Liver (tissue), 9 donors: ENCODE measurements around the gene HEBP2. TPM values are rescaled to one million over a fixed set of nuclear protein-coding genes. Genes with fewer than 3 reads are reported as not detected.

Experiments
- DNase-seq: peaks from one replicate; pipeline ENCODE4 v3.0.0-alpha.2; 2017; ENCODE audit warnings: low spot score
- H3K27ac ChIP-seq, 2 donors: one replicate each; pipeline ENCODE4 v1.7.0; 2013; ENCODE audit warnings: inconsistent platforms in 2 of 2, low read length in 2 of 2, control low read depth in 1 of 2, low read depth in 1 of 2, mild to moderate bottlenecking in 1 of 2
- H3K27me3 ChIP-seq, 4 donors: one replicate each; pipeline versions ENCODE4 v1.6.1 to v1.7.0; 2013; ENCODE audit warnings: low read length in 3 of 4, inconsistent platforms in 1 of 4, mild to moderate bottlenecking in 1 of 4, moderate library complexity in 1 of 4; ENCODE audit not compliant: control insufficient read depth in 4 of 4, insufficient read depth in 4 of 4
- H3K36me3 ChIP-seq, 4 donors: one replicate each; pipeline versions ENCODE4 v1.6.1 to v1.7.0; 2013; ENCODE audit warnings: low read length in 3 of 4, mild to moderate bottlenecking in 3 of 4, low read depth in 1 of 4, moderate library complexity in 1 of 4; ENCODE audit not compliant: control insufficient read depth in 4 of 4, insufficient read depth in 3 of 4
- H3K4me1 ChIP-seq, 4 donors: one replicate each; pipeline versions ENCODE4 v1.6.1 to v1.7.0; 2013; ENCODE audit warnings: low read length in 3 of 4, mild to moderate bottlenecking in 3 of 4, moderate library complexity in 1 of 4; ENCODE audit not compliant: control insufficient read depth in 4 of 4, insufficient read depth in 4 of 4
- H3K4me3 ChIP-seq, 3 donors: one replicate each; pipeline versions ENCODE4 v1.6.1 to v1.7.0; 2013; ENCODE audit warnings: low read length in 3 of 3, control low read depth in 1 of 3, low read depth in 1 of 3, mild to moderate bottlenecking in 1 of 3
- H3K9ac ChIP-seq, 2 donors: one replicate each; pipeline ENCODE4 v1.7.0; 2013; ENCODE audit warnings: low read length in 2 of 2, mild to moderate bottlenecking in 2 of 2, moderate library complexity in 2 of 2, control low read depth in 1 of 2, low read depth in 1 of 2
- H3K9me3 ChIP-seq, 4 donors: one replicate each; pipeline versions ENCODE4 v1.6.1 to v1.7.0; 2013; ENCODE audit warnings: low read length in 3 of 4; ENCODE audit not compliant: control insufficient read depth in 4 of 4
- EGR1 ChIP-seq, 2 donors: IDR thresholded peaks; 2 replicates each; pipeline ENCODE4 v1.6.1; 2016 to 2018; ENCODE audit warnings: antibody characterized with exemption in 2 of 2, low read depth in 2 of 2
- FOXA1 ChIP-seq: IDR thresholded peaks from 2 replicates; pipeline ENCODE4 v1.6.1; 2016; ENCODE audit warnings: antibody characterized with exemption
- FOXA2 ChIP-seq: IDR thresholded peaks from 2 replicates; pipeline ENCODE4 v1.6.1; 2016; ENCODE audit warnings: antibody characterized with exemption
- GABPA ChIP-seq, 2 donors: IDR thresholded peaks in 1 of 2; conservative IDR thresholded peaks in 1 of 2; 2 replicates each; pipeline ENCODE4 v1.6.1; 2016; ENCODE audit warnings: antibody characterized with exemption in 2 of 2, mild to moderate bottlenecking in 1 of 2, moderate library complexity in 1 of 2
- HNF4G ChIP-seq: IDR thresholded peaks from 2 replicates; pipeline ENCODE4 v1.6.1; 2016; ENCODE audit warnings: antibody characterized with exemption
- JUND ChIP-seq, 2 donors: IDR thresholded peaks; 2 replicates each; pipeline ENCODE4 v1.6.1; 2016; ENCODE audit warnings: antibody characterized with exemption in 2 of 2
- NR2F2 ChIP-seq: IDR thresholded peaks from 2 replicates; pipeline ENCODE4 v1.6.1; 2016; ENCODE audit warnings: antibody characterized with exemption
- RAD21 ChIP-seq, 2 donors: IDR thresholded peaks; 2 replicates each; pipeline ENCODE4 v1.6.1; 2016; ENCODE audit warnings: antibody characterized with exemption in 2 of 2, mild to moderate bottlenecking in 2 of 2
- REST ChIP-seq: IDR thresholded peaks from 2 replicates; pipeline ENCODE4 v1.6.1; 2016; ENCODE audit warnings: antibody characterized with exemption, mild to moderate bottlenecking
- RXRA ChIP-seq, 2 donors: IDR thresholded peaks; 2 replicates each; pipeline ENCODE4 v1.6.1; 2017 to 2018; ENCODE audit warnings: antibody characterized with exemption in 2 of 2, mild to moderate bottlenecking in 1 of 2
- SP1 ChIP-seq: IDR thresholded peaks from 2 replicates; pipeline ENCODE4 v1.6.1; 2018; ENCODE audit warnings: antibody characterized with exemption, mild to moderate bottlenecking
- TAF1 ChIP-seq: conservative IDR thresholded peaks from 2 replicates; pipeline ENCODE4 v1.6.1; 2016; ENCODE audit warnings: antibody characterized with exemption, mild to moderate bottlenecking
- YY1 ChIP-seq: IDR thresholded peaks from 2 replicates; pipeline ENCODE4 v1.6.1; 2016; ENCODE audit warnings: antibody characterized with exemption, mild to moderate bottlenecking
- ZBTB33 ChIP-seq: IDR thresholded peaks from 2 replicates; pipeline ENCODE4 v1.6.1; 2016; ENCODE audit warnings: antibody characterized with exemption
- WGBS: extraction: QIAGEN DNeasy Blood & Tissue Kit; methylation state at CpG from one replicate; pipeline ENCODE4 v1.1.7; 2013; 5-methylcytosine and 5-hydroxymethylcytosine counted together
- polyA plus RNA-seq, 2 donors: library from polyadenylated mRNA; stranded (reverse) in 1 of 2; unstranded in 1 of 2; fragments of 200-250 nt in 1 of 2; fragments of >200 nt in 1 of 2; fragmentation: Nextera tagmentation in 1 of 2; extraction: Ambion mirVana in 1 of 2; gene quantifications; one replicate each; pipeline versions ENCODE4 v1.2.1 to v1.2.3, GENCODE V29; 2013 to 2015
- total RNA-seq, 2 donors: library from RNA; depleted of rRNA; stranded (reverse); fragments of >200 nt; gene quantifications; one replicate each; pipeline ENCODE4 v1.2.3, GENCODE V29; 2014
- TF ChIP-seq, protein P1 (sequence below): IDR thresholded peaks from 2 replicates; pipeline ENCODE4 v1.6.1; 2016; ENCODE audit warnings: antibody characterized with exemption
- TF ChIP-seq, protein P2 (sequence below): fragments of 150-350 bp; IDR thresholded peaks from 2 replicates; pipeline ENCODE4 v1.5.1; 2017; ENCODE audit warnings: improper control_type of control experiment, low read depth, low read length; ENCODE audit not compliant: missing input control
- donor health status: healthy.
- donor health status: healthy.
- donor health status: healthy.
- donor health status: healthy.
- donor health status: healthy.

The HEBP2 gene
- total and polyA plus RNA-seq, 4 donors: 5.6 to 58.0 (median 16.8) TPM

DNA sequence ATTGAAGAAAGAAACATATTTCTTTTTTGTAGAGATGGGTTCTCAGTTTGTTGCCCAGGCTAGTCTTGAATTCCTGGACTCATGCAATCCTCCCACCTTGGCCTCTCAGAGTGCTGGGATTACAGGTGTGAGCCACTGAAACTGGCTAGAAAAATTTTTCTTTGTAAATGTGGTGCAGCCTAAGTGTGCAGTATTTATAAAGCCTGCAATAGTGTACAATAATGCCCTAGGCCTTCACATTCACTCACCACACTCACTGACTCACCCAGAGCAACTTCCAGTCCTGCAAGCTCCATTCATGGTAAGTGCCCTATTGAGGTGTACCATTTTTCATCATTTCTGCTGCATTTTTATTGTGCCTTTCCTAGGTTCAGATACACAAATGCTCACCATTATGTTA, 63.9 kb downstream of the HEBP2 start:
- peaks cover 3 to 44% (median 28%) of the 10 kb centered on the region in 4 donors for H3K36me3 ChIP-seq
- no peak overlapping the region for H3K4me3 ChIP-seq
- no peak for DNase-seq
- H3K9ac ChIP-seq: no peak overlapping the region
- H3K9me3 ChIP-seq: no peaks in the 10 kb centered on the region
- TF ChIP-seq TAF1: no peak
- TF ChIP-seq ZBTB33: no peak
- TF ChIP-seq JUND (IDR thresholded peaks at IDR 0.05): no peak
- no peak for TF ChIP-seq EGR1 (IDR thresholded peaks at IDR 0.05; ENCODE audit: low read depth in 2 of 2)
- H3K27ac ChIP-seq: no peak overlapping the region
- no peaks in the 10 kb centered on the region for H3K27me3 ChIP-seq
- no peaks in the 10 kb centered on the region for H3K4me1 ChIP-seq

DNA sequence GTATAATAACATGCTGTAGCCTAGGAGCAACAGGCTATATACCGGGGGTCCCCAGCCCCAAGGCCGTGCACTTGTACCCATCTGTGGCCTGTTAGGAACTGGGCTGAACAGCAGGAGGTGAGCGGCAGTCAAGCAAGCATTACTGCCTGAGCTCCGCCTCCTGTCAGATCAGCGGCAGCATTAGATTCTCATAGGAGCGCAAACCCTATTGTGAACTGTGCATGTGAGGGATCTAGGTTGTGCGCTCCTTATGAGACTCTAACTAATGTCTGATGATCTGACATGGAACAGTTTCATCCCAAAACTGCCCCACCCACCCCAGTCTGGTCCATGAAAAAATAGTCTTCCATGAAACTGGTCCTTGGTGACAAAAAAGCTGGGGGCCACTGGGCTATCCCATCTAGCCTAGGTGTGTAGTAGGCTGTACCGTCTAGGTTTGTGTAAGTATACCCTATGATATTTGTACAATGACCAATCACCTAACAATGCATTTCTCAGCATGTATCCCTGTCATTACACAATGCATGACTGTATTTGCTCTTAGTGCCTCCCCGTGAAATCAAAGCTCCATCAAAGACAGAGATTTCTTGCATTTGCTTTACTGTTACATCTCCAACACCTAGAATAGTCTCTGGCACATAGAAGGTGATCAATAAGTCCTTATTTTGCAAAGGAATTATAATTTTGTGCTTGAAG, 64.4 kb downstream of the HEBP2 start:
- H3K27me3 ChIP-seq: no peaks in the 10 kb centered on the region
- no peak for DNase-seq
- H3K36me3 ChIP-seq: peaks cover 3 to 44% (median 24%) of the 10 kb centered on the region in 4 donors
- TF ChIP-seq ZBTB33 (no peak), NR2F2 (no peak), GABPA (IDR thresholded peaks at IDR 0.05 in 1 of 2, conservative IDR thresholded peaks at IDR 0.05 in 1 of 2) (no peak), REST (no peak), RXRA (IDR thresholded peaks at IDR 0.05) (no peak), EGR1 (IDR thresholded peaks at IDR 0.05; ENCODE audit: low read depth in 2 of 2) (no peak), TAF1 (no peak), JUND (IDR thresholded peaks at IDR 0.05) (no peak), FOXA1 (no peak), SP1 (no peak), RAD21 (IDR thresholded peaks at IDR 0.05) (no peak), HNF4G (no peak), FOXA2 (no peak), YY1 (no peak)
- TF ChIP-seq, protein P1, sequence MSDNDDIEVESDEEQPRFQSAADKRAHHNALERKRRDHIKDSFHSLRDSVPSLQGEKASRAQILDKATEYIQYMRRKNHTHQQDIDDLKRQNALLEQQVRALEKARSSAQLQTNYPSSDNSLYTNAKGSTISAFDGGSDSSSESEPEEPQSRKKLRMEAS: no peak
- TF ChIP-seq, protein P2, sequence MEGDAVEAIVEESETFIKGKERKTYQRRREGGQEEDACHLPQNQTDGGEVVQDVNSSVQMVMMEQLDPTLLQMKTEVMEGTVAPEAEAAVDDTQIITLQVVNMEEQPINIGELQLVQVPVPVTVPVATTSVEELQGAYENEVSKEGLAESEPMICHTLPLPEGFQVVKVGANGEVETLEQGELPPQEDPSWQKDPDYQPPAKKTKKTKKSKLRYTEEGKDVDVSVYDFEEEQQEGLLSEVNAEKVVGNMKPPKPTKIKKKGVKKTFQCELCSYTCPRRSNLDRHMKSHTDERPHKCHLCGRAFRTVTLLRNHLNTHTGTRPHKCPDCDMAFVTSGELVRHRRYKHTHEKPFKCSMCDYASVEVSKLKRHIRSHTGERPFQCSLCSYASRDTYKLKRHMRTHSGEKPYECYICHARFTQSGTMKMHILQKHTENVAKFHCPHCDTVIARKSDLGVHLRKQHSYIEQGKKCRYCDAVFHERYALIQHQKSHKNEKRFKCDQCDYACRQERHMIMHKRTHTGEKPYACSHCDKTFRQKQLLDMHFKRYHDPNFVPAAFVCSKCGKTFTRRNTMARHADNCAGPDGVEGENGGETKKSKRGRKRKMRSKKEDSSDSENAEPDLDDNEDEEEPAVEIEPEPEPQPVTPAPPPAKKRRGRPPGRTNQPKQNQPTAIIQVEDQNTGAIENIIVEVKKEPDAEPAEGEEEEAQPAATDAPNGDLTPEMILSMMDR: no peak
- no peak overlapping the region for H3K27ac ChIP-seq
- H3K4me3 ChIP-seq: no peak overlapping the region
- no peak overlapping the region for H3K9ac ChIP-seq
- H3K9me3 ChIP-seq: no peaks in the 10 kb centered on the region
- 91% methylated on average over 9 of the region's 9 CpGs for WGBS
- peaks cover 0 to 4% (median 0%) of the 10 kb centered on the region in 4 donors for H3K4me1 ChIP-seq
